Activated naive CD4-positive, alpha-beta T cell treated with anti-CD3 and anti-CD28 coated beads, Interleukin-2, amount 10 ng/mL, durations not matched to agents 7 days and 5 days (primary cell): ENCODE measurements around the gene CTCF.

ENCODE experiments used
- CTCF ChIA-PET: fragments of 350-600 bp; sonication (Branson Sonifier 250); formaldehyde crosslinking; loops from one replicate; lab custom pipeline; 2021; ENCODE audit warnings: antibody characterized with exemption; lab: Charles Lee
- DNase-seq: peaks from one replicate; pipeline ENCODE4 v3.0.0-alpha.2; 2020
- H3K27ac Mint-ChIP-seq: one replicate; pipeline ENCODE4 v1.8.0; 2021; ENCODE audit warnings: mild to moderate bottlenecking, moderate library complexity, mixed read lengths
- H3K27me3 Mint-ChIP-seq: one replicate; pipeline ENCODE4 v1.8.0; 2021; ENCODE audit warnings: mild to moderate bottlenecking, mixed read lengths
- H3K36me3 Mint-ChIP-seq: one replicate; pipeline ENCODE4 v1.8.0; 2021; ENCODE audit warnings: mixed read lengths
- H3K4me1 Mint-ChIP-seq: one replicate; pipeline ENCODE4 v1.8.0; 2021; ENCODE audit warnings: mixed read lengths
- H3K4me3 Mint-ChIP-seq: one replicate; pipeline ENCODE4 v1.8.0; 2021; ENCODE audit warnings: mild to moderate bottlenecking, moderate library complexity, mixed read lengths
- H3K9me3 Mint-ChIP-seq: one replicate; pipeline ENCODE4 v1.8.0; 2021; ENCODE audit warnings: mixed read lengths

Gene CTCF

GRCh38 chr16:67606632-67607031 is 44.3 kb downstream of the CTCF start:
- Mint-ChIP-seq H3K9me3 (no peaks in the 10 kb centered on the region), H3K4me1 (no peaks in the 10 kb centered on the region), H3K27me3 (no peaks in the 10 kb centered on the region), H3K36me3 (peaks cover 11% of the 10 kb centered on the region), H3K4me3 (no peak overlapping the region), H3K27ac (no peak overlapping the region)
- DNase-seq = no peak
- CTCF ChIA-PET = interaction anchor here (0.6 kb wide), 1 partner anchor 76 kb away, joined by 3 read pairs; no protein-coding TSS in a partner anchor

- no peak overlapping the region for H3K4me3 Mint-ChIP-seq
- H3K36me3 Mint-ChIP-seq = peaks cover 19% of the 10 kb centered on the region
- H3K27me3 Mint-ChIP-seq = no peaks in the 10 kb centered on the region
- H3K27ac Mint-ChIP-seq = no peak overlapping the region
- CTCF ChIA-PET = no interaction called here
- no peak for DNase-seq
- no peaks in the 10 kb centered on the region for H3K9me3 Mint-ChIP-seq
- no peaks in the 10 kb centered on the region for H3K4me1 Mint-ChIP-seq
Measured at GRCh38 chr16:67608364-67608763, 46.0 kb downstream of the CTCF start.

GRCh38 chr16:67613808-67614207 is 51.5 kb downstream of the CTCF start:
- CTCF ChIA-PET = interaction anchor here (0.9 to 1.8 kb wide), 3 partner anchors 13 to 31 kb away, joined by 3 to 6 read pairs (median 4); partner anchors contain the start of gene CARMIL2

GRCh38 chr16:67628216-67628615 is 65.9 kb downstream of the CTCF start:
- Mint-ChIP-seq H3K27ac (no peak overlapping the region), H3K27me3 (no peaks in the 10 kb centered on the region), H3K4me1 (no peaks in the 10 kb centered on the region), H3K9me3 (no peaks in the 10 kb centered on the region), H3K36me3 (peaks cover 51% of the 10 kb centered on the region), H3K4me3 (no peak overlapping the region)
- DNase-seq = no peak
- CTCF ChIA-PET = interaction anchor here (1.9 kb wide), 1 partner anchor 107 kb away, joined by 5 read pairs; no protein-coding TSS in a partner anchor

More at GRCh38 chr16:67613808-67614207, 51.5 kb downstream of the CTCF start:
- peak; percentile 25 for DNase-seq
- H3K9me3 Mint-ChIP-seq = no peaks in the 10 kb centered on the region
- no peaks in the 10 kb centered on the region for H3K27me3 Mint-ChIP-seq
- H3K4me1 Mint-ChIP-seq = no peaks in the 10 kb centered on the region
- H3K27ac Mint-ChIP-seq = no peak overlapping the region
- H3K36me3 Mint-ChIP-seq = peaks cover 45% of the 10 kb centered on the region
- H3K4me3 Mint-ChIP-seq = no peak overlapping the region

- CTCF ChIA-PET = interaction anchor here (2.3 to 2.5 kb wide), 2 partner anchors 85 to 111 kb away, joined by 10 to 16 read pairs; no protein-coding TSS in a partner anchor
- H3K9me3 Mint-ChIP-seq = no peaks in the 10 kb centered on the region
- H3K27ac Mint-ChIP-seq = no peak overlapping the region
- no peak overlapping the region for H3K4me3 Mint-ChIP-seq
- no peaks in the 10 kb centered on the region for H3K4me1 Mint-ChIP-seq
- H3K27me3 Mint-ChIP-seq = no peaks in the 10 kb centered on the region
- no peak for DNase-seq
- H3K36me3 Mint-ChIP-seq = peaks cover 47% of the 10 kb centered on the region
Measured at GRCh38 chr16:67632415-67633172, 70.3 kb downstream of the CTCF start.

- Mint-ChIP-seq H3K27me3 (no peaks in the 10 kb centered on the region), H3K4me1 (no peaks in the 10 kb centered on the region), H3K27ac (no peak overlapping the region), H3K4me3 (no peak overlapping the region), H3K9me3 (no peaks in the 10 kb centered on the region), H3K36me3 (peaks cover 36% of the 10 kb centered on the region)
- CTCF ChIA-PET = interaction anchor here (1.6 kb wide), 1 partner anchor 8 kb away, joined by 5 read pairs; the partner anchor contains the start of gene CARMIL2
- DNase-seq = no peak
Measured at GRCh38 chr16:67636713-67637112, 74.4 kb downstream of the CTCF start.

- no peak overlapping the region for H3K4me3 Mint-ChIP-seq
- peaks cover 29% of the 10 kb centered on the region for H3K36me3 Mint-ChIP-seq
- H3K27ac Mint-ChIP-seq = no peak overlapping the region
- H3K9me3 Mint-ChIP-seq = no peaks in the 10 kb centered on the region
- no peak for DNase-seq
- no peaks in the 10 kb centered on the region for H3K4me1 Mint-ChIP-seq
- CTCF ChIA-PET = interaction anchor here (1.3 to 9.6 kb wide), 3 partner anchors 91 to 117 kb away, joined by 3 to 238 read pairs (median 3); no protein-coding TSS in a partner anchor
- H3K27me3 Mint-ChIP-seq = no peaks in the 10 kb centered on the region
Measured at GRCh38 chr16:67637625-67638024, 75.3 kb downstream of the CTCF start.

- H3K36me3 Mint-ChIP-seq = peaks cover 19% of the 10 kb centered on the region
- no peak overlapping the region for H3K27ac Mint-ChIP-seq
- H3K4me1 Mint-ChIP-seq = peaks cover 25% of the 10 kb centered on the region
- H3K4me3 Mint-ChIP-seq = no peak overlapping the region
- CTCF ChIA-PET = interaction anchor here (0.6 to 9.6 kb wide), 6 partner anchors 17 to 465 kb away, joined by 3 to 238 read pairs (median 40); partner anchors contain the start of genes ACD, CTCF and PARD6A
- no peaks in the 10 kb centered on the region for H3K27me3 Mint-ChIP-seq
- no peak for DNase-seq
- no peaks in the 10 kb centered on the region for H3K9me3 Mint-ChIP-seq
Measured at GRCh38 chr16:67641779-67642708, 79.7 kb downstream of the CTCF start.

GRCh38 chr16:67644038-67644437 is 81.7 kb downstream of the CTCF start:
- CTCF ChIA-PET = interaction anchor here (0.9 to 9.6 kb wide), 13 partner anchors 8 to 153 kb away, joined by 3 to 238 read pairs (median 12); partner anchors contain the start of genes ACD, C16orf86, CTCF and ENKD1
- no peaks in the 10 kb centered on the region for H3K27me3 Mint-ChIP-seq
- H3K4me3 Mint-ChIP-seq = peak overlapping the region; percentile 67

GRCh38 chr16:67645397-67646121 is 83.2 kb downstream of the CTCF start:
- Mint-ChIP-seq H3K27ac (peak overlapping the region; percentile 94), H3K27me3 (no peaks in the 10 kb centered on the region), H3K9me3 (no peaks in the 10 kb centered on the region), H3K4me1 (peaks cover 29% of the 10 kb centered on the region), H3K36me3 (peaks cover 22% of the 10 kb centered on the region), H3K4me3 (peak overlapping the region; percentile 90)
- no peak for DNase-seq
- CTCF ChIA-PET = interaction anchor here (0.5 to 9.6 kb wide), 22 partner anchors 10 to 292 kb away, joined by 3 to 238 read pairs (median 4); partner anchors contain the start of genes ACD, ATP6V0D1, C16orf86 and CTCF

More at GRCh38 chr16:67644038-67644437, 81.7 kb downstream of the CTCF start:
- Mint-ChIP-seq H3K36me3 (peaks cover 15% of the 10 kb centered on the region), H3K9me3 (no peaks in the 10 kb centered on the region), H3K4me1 (peaks cover 26% of the 10 kb centered on the region), H3K27ac (peak overlapping the region; percentile 80)
- DNase-seq = no peak

- Mint-ChIP-seq H3K9me3 (no peaks in the 10 kb centered on the region), H3K27ac (peak overlapping the region; percentile 24), H3K36me3 (peaks cover 38% of the 10 kb centered on the region), H3K4me3 (peak overlapping the region; percentile 67), H3K4me1 (peaks cover 31% of the 10 kb centered on the region), H3K27me3 (no peaks in the 10 kb centered on the region)
- CTCF ChIA-PET = interaction anchor here (1.2 to 9.6 kb wide), 4 partner anchors 21 to 126 kb away, joined by 3 to 238 read pairs (median 40); no protein-coding TSS in a partner anchor
- no peak for DNase-seq
Measured at GRCh38 chr16:67647111-67647651, 84.9 kb downstream of the CTCF start.

- H3K27ac Mint-ChIP-seq = no peak overlapping the region
- H3K4me1 Mint-ChIP-seq = peaks cover 31% of the 10 kb centered on the region
- H3K36me3 Mint-ChIP-seq = peaks cover 39% of the 10 kb centered on the region
- H3K9me3 Mint-ChIP-seq = no peaks in the 10 kb centered on the region
- no peak for DNase-seq
- no peak overlapping the region for H3K4me3 Mint-ChIP-seq
- CTCF ChIA-PET = interaction anchor here (1.2 to 7.8 kb wide), 4 partner anchors 20 to 127 kb away, joined by 3 to 76 read pairs (median 4); no protein-coding TSS in a partner anchor
- H3K27me3 Mint-ChIP-seq = no peaks in the 10 kb centered on the region
Measured at GRCh38 chr16:67647681-67648080, 85.4 kb downstream of the CTCF start.
